H1 (cell line): ENCODE results near the gene TPPP3. TPM values are rescaled to one million over a fixed set of nuclear protein-coding genes. Genes with fewer than 3 reads are reported as not detected.

Experiments used
- CTCF ChIA-PET: fragments of 300-600 bp; sonication (Branson Sonifier 250); formaldehyde crosslinking; loops from one replicate; lab custom pipeline; 2021; ENCODE audit not compliant: partially characterized antibody; lab: Charles Lee
- POLR2A ChIA-PET: fragments of 300-600 bp; sonication (Branson Sonifier 250); formaldehyde crosslinking; loops from one replicate; lab custom pipeline; 2021; ENCODE audit warnings: inconsistent platforms; ENCODE audit not compliant: partially characterized antibody; lab: Charles Lee
- DNase-seq, 2 experiments: peaks; one replicate each; pipeline versions ENCODE4 v3.0.0 to v3.0.0-alpha.2; 2010 to 2022; ENCODE audit warnings: low spot score in 2 of 2, low read depth in 1 of 2, mixed read lengths in 1 of 2
- FAIRE-seq: peaks from 2 replicates; lab custom pipeline; 2011; peaks lifted over from hg19 to GRCh38; lab: Jason Lieb, UNC
- H2AFZ ChIP-seq: 2 replicates; pipeline ENCODE4 v1.8.1; 2012; ENCODE audit warnings: low read length, inconsistent platforms
- H2AK5ac ChIP-seq: 2 replicates; pipeline ENCODE4 v1.6.1; 2013; ENCODE audit warnings: low read depth, low read length
- H2BK120ac ChIP-seq: replicated peaks from 2 replicates; pipeline ENCODE3; 2013; ENCODE audit warnings: low read depth, low read length, inconsistent platforms
- H2BK12ac ChIP-seq: 2 replicates; pipeline ENCODE4 v1.6.1; 2013; ENCODE audit warnings: low read depth, low read length
- H2BK15ac ChIP-seq: 2 replicates; pipeline ENCODE4 v1.6.1; 2013; ENCODE audit warnings: low read length
- H2BK20ac ChIP-seq: 2 replicates; pipeline ENCODE4 v1.6.1; 2013; ENCODE audit warnings: low read length
- H2BK5ac ChIP-seq: 2 replicates; pipeline ENCODE4 v1.6.1; 2013; ENCODE audit warnings: low read depth, low read length
- H3K14ac ChIP-seq: 2 replicates; pipeline ENCODE4 v1.6.1; 2013; ENCODE audit warnings: inconsistent platforms; ENCODE audit not compliant: insufficient read length
- H3K18ac ChIP-seq: 2 replicates; pipeline ENCODE4 v1.6.1; 2013; ENCODE audit warnings: low read length; ENCODE audit errors: extremely low read depth
- H3K23ac ChIP-seq: 2 replicates; pipeline ENCODE4 v1.6.1; 2013; ENCODE audit warnings: inconsistent platforms; ENCODE audit not compliant: insufficient read length
- H3K23me2 ChIP-seq: 2 replicates; pipeline ENCODE4 v1.6.1; 2013; ENCODE audit warnings: low read depth, low read length
- H3K27ac ChIP-seq: 2 replicates; pipeline ENCODE4 v1.6.1; 2011; ENCODE audit warnings: low read depth, low read length, inconsistent platforms
- H3K27me3 ChIP-seq, 4 experiments: replicated peaks in 1 of 4; 1 replicate in 1 of 4; 2 replicates in 3 of 4; pipeline versions ENCODE4 v1.6.1 to v1.8.1; 2011 to 2013; ENCODE audit warnings: low read length in 3 of 4, mild to moderate bottlenecking in 3 of 4, inconsistent platforms in 2 of 4, mixed read lengths in 2 of 4, moderate library complexity in 1 of 4; ENCODE audit not compliant: control insufficient read depth in 3 of 4, insufficient read depth in 3 of 4; ENCODE audit errors: extremely low read depth in 1 of 4
- H3K36me3 ChIP-seq, 4 experiments: 2 replicates each; pipeline versions ENCODE4 v1.6.1 to v1.8.1; 2011 to 2013; ENCODE audit warnings: mild to moderate bottlenecking in 4 of 4, low read length in 3 of 4, moderate library complexity in 2 of 4, control low read depth in 1 of 4, inconsistent platforms in 1 of 4; ENCODE audit not compliant: insufficient read depth in 4 of 4, control insufficient read depth in 2 of 4
- H3K4ac ChIP-seq: replicated peaks from 2 replicates; pipeline ENCODE3; 2013; ENCODE audit warnings: low read length, low read depth, mixed read lengths, inconsistent platforms; ENCODE audit not compliant: insufficient read length
- H3K4me1 ChIP-seq, 4 experiments: replicated peaks in 1 of 4; 1 replicate in 1 of 4; 2 replicates in 3 of 4; pipeline versions ENCODE4 v1.6.1 to v1.8.1; 2011 to 2013; ENCODE audit warnings: low read length in 3 of 4, inconsistent platforms in 2 of 4, mixed read lengths in 1 of 4; ENCODE audit not compliant: insufficient read depth in 4 of 4, control insufficient read depth in 3 of 4
- H3K4me2 ChIP-seq, 2 experiments: 2 replicates each; pipeline versions ENCODE4 v1.6.1 to v1.8.1; 2011 to 2013; ENCODE audit warnings: low read depth in 2 of 2, low read length in 2 of 2, control low read depth in 1 of 2, inconsistent platforms in 1 of 2, mild to moderate bottlenecking in 1 of 2; ENCODE audit not compliant: insufficient read depth in 1 of 2
- H3K4me3 ChIP-seq, 4 experiments: fragments of 200-600, 300-600 bp in 1 of 4; sonication (generic), shearing (Covaris generic), sonication (Bioruptor Twin) in 1 of 4; 2 replicates each; pipeline versions ENCODE4 v1.5.1 to v1.8.1; 2011 to 2016; ENCODE audit warnings: low read length in 4 of 4, low read depth in 3 of 4, control low read depth in 2 of 4, inconsistent platforms in 2 of 4, mild to moderate bottlenecking in 2 of 4, mixed read lengths in 1 of 4, moderate library complexity in 1 of 4; ENCODE audit not compliant: insufficient read depth in 2 of 4; ENCODE audit errors: extremely low read depth in 1 of 4
- H3K56ac ChIP-seq: replicated peaks from 2 replicates; pipeline ENCODE3; 2013; ENCODE audit warnings: low read depth, mild to moderate bottlenecking, mixed read lengths, low read length, inconsistent platforms; ENCODE audit not compliant: insufficient read length
- H3K79me1 ChIP-seq: 2 replicates; pipeline ENCODE4 v1.6.1; 2013; ENCODE audit warnings: low read depth, low read length, control low read depth
- H3K79me2 ChIP-seq, 2 experiments: 2 replicates each; pipeline versions ENCODE4 v1.6.1 to v1.8.1; 2012 to 2013; ENCODE audit warnings: low read length in 2 of 2, mild to moderate bottlenecking in 2 of 2, inconsistent platforms in 1 of 2; ENCODE audit not compliant: insufficient read depth in 2 of 2, control insufficient read depth in 1 of 2
- H3K9ac ChIP-seq, 4 experiments: replicated peaks in 1 of 4; 1 replicate in 1 of 4; 2 replicates in 3 of 4; pipeline versions ENCODE4 v1.6.1 to v1.8.1; 2011 to 2013; ENCODE audit warnings: low read depth in 3 of 4, low read length in 3 of 4, control low read depth in 2 of 4, mild to moderate bottlenecking in 2 of 4, moderate library complexity in 2 of 4, inconsistent platforms in 1 of 4; ENCODE audit errors: extremely low read depth in 1 of 4
- H3K9me3 ChIP-seq, 2 experiments: 2 replicates each; pipeline versions ENCODE4 v1.6.1 to v1.8.1; 2012 to 2013; ENCODE audit warnings: mild to moderate bottlenecking in 2 of 2, moderate library complexity in 2 of 2, control low read depth in 1 of 2, inconsistent platforms in 1 of 2, low read depth in 1 of 2, low read length in 1 of 2, mixed read lengths in 1 of 2; ENCODE audit not compliant: insufficient read depth in 2 of 2
- H4K20me1 ChIP-seq, 2 experiments: replicated peaks in 1 of 2; 2 replicates each; pipeline versions ENCODE3 to v1.8.1; 2011 to 2013; ENCODE audit warnings: inconsistent platforms in 2 of 2, low read length in 2 of 2, mild to moderate bottlenecking in 1 of 2; ENCODE audit not compliant: insufficient read depth in 2 of 2, control insufficient read depth in 1 of 2
- H4K5ac ChIP-seq: 2 replicates; pipeline ENCODE4 v1.6.1; 2013; ENCODE audit warnings: low read length, low read depth, mixed read lengths, inconsistent platforms; ENCODE audit not compliant: insufficient read length
- H4K8ac ChIP-seq: 2 replicates; pipeline ENCODE4 v1.8.0; 2013; ENCODE audit warnings: mild to moderate bottlenecking, moderate library complexity, low read length, inconsistent platforms; ENCODE audit not compliant: insufficient read depth; ENCODE audit errors: extremely low read depth
- H4K91ac ChIP-seq: replicated peaks from 2 replicates; pipeline ENCODE3; 2013; ENCODE audit warnings: low read length, mixed read lengths, inconsistent platforms; ENCODE audit not compliant: insufficient read length
- ATF2 ChIP-seq: IDR thresholded peaks from 2 replicates; pipeline ENCODE4 v1.6.1; 2012; ENCODE audit warnings: low read length, inconsistent platforms
- BRCA1 ChIP-seq: IDR thresholded peaks from 2 replicates; pipeline ENCODE4 v1.6.1; 2012; ENCODE audit warnings: low read depth, low read length, improper control_type of control experiment
- CREB1 ChIP-seq: IDR thresholded peaks from 2 replicates; pipeline ENCODE4 v1.6.1; 2012; ENCODE audit warnings: inconsistent platforms
- HDAC2 ChIP-seq, 2 experiments: fragments of 300-600 bp in 1 of 2; sonication (generic) in 1 of 2; IDR thresholded peaks; 2 replicates each; pipeline ENCODE4 v1.6.1; 2011 to 2012; ENCODE audit warnings: low read depth in 2 of 2, low read length in 2 of 2, mild to moderate bottlenecking in 2 of 2, moderate library complexity in 2 of 2, borderline replicate concordance in 1 of 2, inconsistent platforms in 1 of 2
- HDAC6 ChIP-seq: IDR thresholded peaks from one replicate; pipeline ENCODE4 v1.7.1; 2012; ENCODE audit warnings: low read depth, mild to moderate bottlenecking, inconsistent platforms, low read length, moderate library complexity
- KDM4A ChIP-seq: IDR thresholded peaks from one replicate; pipeline ENCODE4 v1.7.1; 2012; ENCODE audit warnings: low read depth, mild to moderate bottlenecking, moderate library complexity, low read length, inconsistent platforms; ENCODE audit not compliant: severe bottlenecking
- PHF8 ChIP-seq: fragments of 200-600 bp; sonication (generic); conservative IDR thresholded peaks from 2 replicates; pipeline ENCODE4 v1.7.1; 2012; ENCODE audit warnings: low read depth, mild to moderate bottlenecking, inconsistent platforms, low read length, moderate library complexity
- RAD21 ChIP-seq, 2 experiments: IDR thresholded peaks in 1 of 2; conservative IDR thresholded peaks in 1 of 2; 2 replicates each; pipeline ENCODE4 v1.6.1; 2011; ENCODE audit warnings: low read depth in 2 of 2, low read length in 2 of 2, improper control_type of control experiment in 1 of 2, inconsistent platforms in 1 of 2, mild to moderate bottlenecking in 1 of 2, moderate library complexity in 1 of 2
- RFX5 ChIP-seq: IDR thresholded peaks from 2 replicates; pipeline ENCODE4 v1.6.1; 2011; ENCODE audit warnings: low read depth, low read length, improper control_type of control experiment, borderline replicate concordance
- SP2 ChIP-seq: IDR thresholded peaks from 2 replicates; pipeline ENCODE4 v1.6.1; 2012; ENCODE audit warnings: mild to moderate bottlenecking, low read length, inconsistent platforms
- TBP ChIP-seq: IDR thresholded peaks from 2 replicates; pipeline ENCODE4 v1.6.1; 2011; ENCODE audit warnings: low read depth, low read length, improper control_type of control experiment
- TCF12 ChIP-seq: IDR thresholded peaks from 2 replicates; pipeline ENCODE4 v1.6.1; 2011; ENCODE audit warnings: low read depth, mild to moderate bottlenecking, low read length
- TEAD4 ChIP-seq: IDR thresholded peaks from 2 replicates; pipeline ENCODE4 v1.6.1; 2012; ENCODE audit warnings: low read depth, low read length, inconsistent platforms, mixed read lengths
- polyA plus RNA-seq, 7 experiments: library from polyadenylated mRNA; depleted of rRNA in 3 of 7; stranded (reverse) in 5 of 7; unstranded in 2 of 7; fragments of >200 nt in 5 of 7; fragments of 200-250 nt in 2 of 7; gene quantifications; 1 replicate in 5 of 7; 2 replicates in 1 of 7; 4 replicates in 1 of 7; pipeline versions ENCODE4 v1.2.1 to v1.2.3, GENCODE V29; 2011 to 2013; ENCODE audit warnings: missing spikeins in 2 of 7, mixed read lengths in 2 of 7
- total RNA-seq: library from RNA; stranded (reverse); fragmentation: NEBNext Ultra II Directional; extraction: Animal tissue kit (Norgen Biotek cat#: 25700); gene quantifications from 2 replicates; pipeline ENCODE4 v1.2.1, GENCODE V29; 2021

Gene TPPP3
- total and polyA plus RNA-seq, 2 of the 8 experiments (the other 6 are each of a cell fraction or from before 2014, with no cell fraction given): 0.77 to 1.0 TPM

- DNase-seq: no peak
- H2AK5ac ChIP-seq: no peak overlapping the region
- H3K27ac ChIP-seq: no peak overlapping the region
- H3K27me3 ChIP-seq: no peaks in the 10 kb centered on the region; a peak in 1 of 7 replicates
- H3K23me2 ChIP-seq: no peaks in the 10 kb centered on the region
- ChIA-PET CTCF (interaction anchor here (1.6 kb wide), 1 partner anchor 9 kb away, joined by 7 read pairs; no protein-coding TSS in a partner anchor), POLR2A (no interaction called here)
- H3K18ac ChIP-seq: no peak overlapping the region
- no peaks in the 10 kb centered on the region for H3K36me3 ChIP-seq
- H3K9me3 ChIP-seq: no peaks in the 10 kb centered on the region
- H2AFZ ChIP-seq: no peak overlapping the region
- H3K9ac ChIP-seq: no peak overlapping the region
- no peak overlapping the region for H4K91ac ChIP-seq
- H3K4me3 ChIP-seq: no peak overlapping the region
- H2BK12ac ChIP-seq: no peak overlapping the region
- H2BK15ac ChIP-seq: no peak overlapping the region
- no peak for FAIRE-seq
- no peak overlapping the region for H2BK5ac ChIP-seq
- H3K4ac ChIP-seq: no peak overlapping the region
- no peak overlapping the region for H3K14ac ChIP-seq
- H3K56ac ChIP-seq: no peak overlapping the region
- no peaks in the 10 kb centered on the region for H3K4me1 ChIP-seq
- H4K5ac ChIP-seq: no peak overlapping the region
- no peak overlapping the region for H3K4me2 ChIP-seq
- H2BK20ac ChIP-seq: no peak overlapping the region
- no peaks in the 10 kb centered on the region for H4K20me1 ChIP-seq
- H3K23ac ChIP-seq: no peak overlapping the region
- no peaks in the 10 kb centered on the region for H3K79me2 ChIP-seq
- H2BK120ac ChIP-seq: no peak overlapping the region
- no peaks in the 10 kb centered on the region for H3K79me1 ChIP-seq
- H4K8ac ChIP-seq: no peak overlapping the region
- TF ChIP-seq RAD21 (IDR thresholded peaks at IDR 0.05 in 1 of 2, conservative IDR thresholded peaks at IDR 0.05 in 1 of 2; ENCODE audit: low read depth in 2 of 2, low read length in 2 of 2) (no peak), ATF2 (no peak), RFX5 (no peak), BRCA1 (no peak), TCF12 (no peak), TBP (no peak), HDAC2 (IDR thresholded peaks at IDR 0.05; ENCODE audit: borderline replicate concordance in 1 of 2, low read depth in 2 of 2, low read length in 2 of 2) (no peak), PHF8 (no peak), HDAC6 (no peak), TEAD4 (no peak), CREB1 (no peak), KDM4A (no peak), SP2 (no peak)
Observed at GRCh38 chr16:67364600-67365235, 28.6 kb downstream of the TPPP3 start.
